ENCODE results near the gene IGSF9. TPM values are rescaled to one million over a fixed set of nuclear protein-coding genes. Genes with fewer than 3 reads are reported as not detected.
"Not testable (repeated sequence)": the region's sequence is repeated elsewhere in the genome, so short reads cannot be mapped to it uniquely, and the experiment has no call there.

The IGSF9 gene
- polyA plus RNA-seq, 5 donors: 10.2 to 17.7 (median 15.7) TPM

GRCh38 chr1:159921251-159921650 is 24.2 kb downstream of the IGSF9 start:
- DNase-seq: no peak

DNA sequence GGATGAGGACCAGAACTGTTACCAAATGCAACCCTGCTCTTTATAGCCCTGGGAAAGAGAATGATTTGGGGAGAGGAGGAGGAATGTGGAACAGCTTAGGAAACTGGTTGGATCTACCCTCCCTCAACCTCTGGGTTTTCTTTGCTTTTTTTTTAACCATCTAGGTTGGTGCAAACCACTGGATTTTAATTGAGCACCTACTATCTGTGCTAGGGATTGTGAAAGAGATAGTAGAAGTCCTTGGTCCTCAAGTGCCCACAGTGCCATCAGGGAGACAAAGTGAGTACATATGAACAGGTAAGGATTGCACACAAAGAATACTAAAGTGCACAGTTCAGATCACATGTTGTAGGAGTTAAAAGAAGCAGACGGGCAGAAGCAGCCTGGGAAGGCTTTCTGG is 24.8 kb downstream of the IGSF9 start:
- DNase-seq: no peak

DNA sequence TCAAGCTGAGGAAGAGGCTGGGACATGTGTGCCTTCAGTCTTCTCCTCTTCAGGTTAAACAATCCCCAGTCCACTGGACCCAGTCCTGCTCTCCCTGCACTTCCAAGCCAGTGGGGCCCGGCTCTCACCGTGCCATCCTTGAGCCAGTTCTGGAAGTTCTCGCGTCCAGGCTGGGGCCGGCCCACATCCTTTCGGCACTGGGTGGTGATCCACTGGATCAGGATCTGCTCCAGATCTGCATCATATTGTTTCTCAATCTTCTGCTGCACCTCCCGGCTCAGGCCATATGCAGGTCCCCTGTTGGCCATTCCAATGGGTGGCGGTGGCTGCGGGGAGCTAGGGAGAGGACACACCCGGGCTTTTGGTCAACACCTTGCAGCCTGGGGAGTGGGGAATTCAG is 25.2 kb downstream of the IGSF9 start:
- no peak for DNase-seq

GRCh38 chr1:159919236-159919865 is 26.1 kb downstream of the IGSF9 start:
- DNase-seq: no peak

DNA sequence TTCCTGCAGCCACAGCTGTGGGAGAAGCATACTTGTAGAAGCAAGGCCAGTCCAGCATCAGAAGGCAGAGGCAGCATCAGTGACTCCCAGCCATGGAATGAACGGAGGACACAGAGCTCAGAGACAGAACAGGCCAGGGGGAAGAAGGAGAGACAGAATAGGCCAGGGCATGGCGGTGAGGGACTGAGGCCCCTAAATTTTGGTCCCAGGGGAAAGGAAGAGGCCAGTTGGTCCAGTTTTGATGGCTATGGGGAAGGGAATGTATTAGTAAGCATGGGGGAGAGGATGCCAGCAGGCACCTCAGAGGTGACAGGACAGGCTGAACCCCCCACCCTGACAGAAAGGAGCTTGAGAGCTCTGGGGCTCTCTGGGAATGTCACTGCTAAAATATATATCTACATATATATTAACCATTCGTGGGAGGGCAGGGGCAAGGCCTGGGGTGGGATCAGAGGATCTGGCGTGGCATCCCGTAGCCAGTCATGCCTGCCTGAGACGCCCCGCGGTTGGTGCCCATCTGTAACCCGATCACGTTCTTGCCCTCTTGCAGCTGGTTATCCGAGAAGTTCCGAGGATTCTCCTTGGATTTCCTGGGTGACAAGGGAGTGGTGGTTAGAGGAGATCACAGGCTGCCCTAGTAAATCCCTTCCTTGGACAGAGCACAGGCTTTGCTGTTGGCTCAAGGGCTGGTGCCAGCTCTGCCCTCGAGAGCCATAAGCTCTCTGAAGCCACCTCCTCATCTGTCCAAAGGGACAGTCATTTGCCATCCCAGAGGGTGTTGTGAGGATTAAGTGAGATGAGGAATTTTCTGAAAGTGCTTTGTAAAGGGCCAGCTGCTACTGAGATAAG is 26.8 kb downstream of the IGSF9 start:
- DNase-seq: no peak

DNA sequence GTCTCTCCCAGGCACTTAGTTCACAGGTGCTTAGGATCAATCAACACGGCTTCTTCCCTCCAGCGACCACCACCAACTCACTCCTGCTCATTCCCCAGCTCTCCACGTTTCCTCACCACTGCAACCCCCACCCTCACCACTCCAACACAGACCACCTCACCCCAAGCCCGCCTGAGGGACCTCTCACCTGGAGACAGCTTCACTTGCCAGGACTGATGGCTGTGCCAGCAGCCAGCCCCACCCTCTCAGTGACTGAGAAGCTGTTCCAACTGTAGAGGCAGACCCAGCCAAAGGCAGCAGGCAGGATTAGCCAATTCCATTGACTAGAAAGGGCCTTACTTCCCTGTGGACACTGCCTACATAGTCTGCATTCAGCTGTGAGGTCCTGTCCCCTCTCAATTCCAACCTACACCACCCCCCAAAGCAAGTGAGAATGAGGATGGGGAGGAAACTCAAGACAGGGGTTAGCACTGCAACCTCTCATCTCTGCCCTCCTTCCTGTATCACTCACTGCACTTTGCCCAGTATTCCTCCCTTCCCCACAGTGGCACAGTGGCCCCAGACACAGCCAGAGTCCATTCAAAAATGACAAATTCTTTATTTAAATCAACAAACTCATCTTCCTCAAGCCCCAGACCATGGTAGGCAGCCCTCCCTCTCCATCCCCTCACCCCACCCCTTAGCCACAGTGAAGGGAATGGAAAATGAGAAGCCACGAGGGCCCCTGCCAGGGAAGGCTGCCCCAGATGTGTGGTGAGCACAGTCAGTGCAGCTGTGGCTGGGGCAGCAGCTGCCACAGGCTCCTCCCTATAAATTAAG is 27.7 kb downstream of the IGSF9 start:
- DNase-seq: no peak

GRCh38 chr1:159916242-159917051 is 29.0 kb downstream of the IGSF9 start:
- no peak for DNase-seq

- no peak for DNase-seq
Observed at GRCh38 chr1:159915571-159916241, 29.7 kb downstream of the IGSF9 start.

GRCh38 chr1:159914252-159915018 is 31.0 kb downstream of the IGSF9 start:
- DNase-seq: no peak

GRCh38 chr1:159913451-159914192 is 31.8 kb downstream of the IGSF9 start:
- DNase-seq: no peak

GRCh38 chr1:159911326-159912070 is 33.9 kb downstream of the IGSF9 start:
- DNase-seq: no peak

DNA sequence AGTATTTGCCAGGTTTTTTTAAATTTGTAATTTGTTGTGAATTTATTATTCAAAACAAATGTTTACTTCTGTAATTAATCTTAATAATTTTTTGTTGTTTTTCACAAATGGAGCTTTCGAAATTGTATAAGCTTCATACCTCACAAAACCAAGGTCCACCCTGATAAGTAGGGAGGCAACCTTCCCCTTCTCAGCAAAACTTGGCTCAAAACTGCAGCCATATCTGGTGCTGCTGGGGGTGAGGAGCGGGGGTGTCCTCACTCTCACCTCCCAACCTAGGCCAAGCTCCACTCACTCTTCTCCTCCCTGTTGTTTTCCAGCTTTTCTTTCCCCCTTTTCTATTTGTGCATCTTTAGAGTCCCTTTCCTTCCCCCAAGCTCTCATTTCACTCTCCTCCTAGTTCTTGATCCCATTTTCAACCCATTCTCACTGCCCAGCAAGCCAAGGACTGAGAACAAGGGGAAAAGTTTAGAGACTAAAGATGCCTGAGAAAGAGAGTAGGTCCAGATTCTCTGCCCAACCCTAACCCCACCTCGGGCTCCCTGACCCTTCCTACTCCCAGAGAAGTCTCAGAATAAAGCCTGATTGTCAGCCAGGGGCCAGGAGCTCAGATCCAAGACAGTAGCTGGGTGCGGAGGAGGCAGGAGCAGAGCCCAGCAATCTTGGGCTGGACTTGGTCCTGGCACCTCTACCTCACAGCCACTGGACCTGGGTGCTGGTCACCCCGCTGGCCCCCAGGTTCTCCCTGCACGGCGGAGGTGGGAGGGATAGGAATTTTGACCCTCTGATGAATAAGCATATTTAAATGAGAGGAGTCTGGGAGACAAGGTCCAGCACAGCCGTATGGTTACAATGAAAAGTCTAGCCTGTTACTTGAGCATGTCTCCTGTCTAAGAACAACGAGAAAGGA is 37.1 kb downstream of the IGSF9 start:
- no peak for DNase-seq

- no peak for DNase-seq
Observed at GRCh38 chr1:159906960-159907359, 38.5 kb downstream of the IGSF9 start.

GRCh38 chr1:159904036-159904435 is 41.4 kb downstream of the IGSF9 start:
- not testable (repeated sequence) for DNase-seq

- DNase-seq: no peak
Observed at GRCh38 chr1:159902541-159902940, 42.9 kb downstream of the IGSF9 start.

GRCh38 chr1:159900755-159901360 is 44.6 kb downstream of the IGSF9 start:
- no peak for DNase-seq

GRCh38 chr1:159900086-159900680 is 45.2 kb downstream of the IGSF9 start, which contains the start of gene CFAP45:
Gene CFAP45 (minus strand): TSS chr1:159900165. CDS start chr1:159900098, 67 bp downstream.
- DNase-seq: peak; percentile 79 to 82
